HepG2 (cell line): ENCODE results near the gene PLIN5. TPM values are rescaled to one million over a fixed set of nuclear protein-coding genes. Genes with fewer than 3 reads are reported as not detected.

Source experiments
- ATAC-seq: fragments of 200-7000 bp; cut with Tn5 transposase; 3 replicates; pipeline ENCODE4 v1.9.1; 2020; ENCODE audit warnings: mild to moderate bottlenecking, moderate library complexity
- BruUV-seq: library from RNA; stranded (reverse); fragments of 400-500 nt; replicated peaks from 2 replicates; lab custom pipeline; 2021; lab: Mats Ljungman, UMichigan
- CTCF ChIA-PET: fragments of 300-600 bp; formaldehyde crosslinking; extraction: SDS; loops from one replicate; lab custom pipeline; 2021; ENCODE audit warnings: low total read pairs, inconsistent platforms, low intra/inter-chr PET ratio; lab: Yijun Ruan, JAX
- POLR2A ChIA-PET: fragments of 350-600 bp; sonication (Branson Sonifier 250); formaldehyde crosslinking; loops from one replicate; lab custom pipeline; 2020; ENCODE audit warnings: antibody characterized with exemption, inconsistent platforms; lab: Yijun Ruan, JAX
- DNase-seq: peaks from one replicate; pipeline ENCODE4 v3.0.0-alpha.2; 2015; ENCODE audit warnings: low spot score
- FAIRE-seq: peaks from 3 replicates; lab custom pipeline; 2011; peaks lifted over from hg19 to GRCh38; lab: Jason Lieb, UNC
- H2AFZ ChIP-seq: one replicate; pipeline ENCODE4 v1.6.1; 2011; ENCODE audit warnings: low read length, inconsistent platforms
- H3K27ac ChIP-seq: fragments of 300-600 bp; 3 replicates; pipeline ENCODE4 v1.8.0; 2011; ENCODE audit warnings: mixed run types, mild to moderate bottlenecking, mixed read lengths, low read length, inconsistent platforms; ENCODE audit not compliant: insufficient read depth; ENCODE audit errors: extremely low read length
- H3K27me3 ChIP-seq, 2 experiments: fragments of 200-600 bp in 1 of 2; 2 replicates in 1 of 2; 3 replicates in 1 of 2; pipeline versions ENCODE4 v1.6.0 to v1.8.0; 2011; ENCODE audit warnings: low read length in 2 of 2, mild to moderate bottlenecking in 2 of 2, moderate library complexity in 2 of 2, inconsistent platforms in 1 of 2; ENCODE audit not compliant: insufficient read depth in 2 of 2, control insufficient read depth in 1 of 2
- H3K36me3 ChIP-seq, 2 experiments: fragments of 200-600 bp in 1 of 2; replicated peaks in 1 of 2; 2 replicates in 1 of 2; 3 replicates in 1 of 2; pipeline versions ENCODE4 v1.5.1 to v1.8.0; 2011; ENCODE audit warnings: low read length in 2 of 2, inconsistent platforms in 1 of 2; ENCODE audit not compliant: insufficient read depth in 2 of 2, control insufficient read depth in 1 of 2
- H3K4me1 ChIP-seq: 2 replicates; pipeline ENCODE4 v1.5.1; 2012; ENCODE audit warnings: low read length, inconsistent platforms; ENCODE audit not compliant: insufficient read depth
- H3K4me2 ChIP-seq: 2 replicates; pipeline ENCODE4 v1.6.0; 2011; ENCODE audit warnings: low read depth, low read length, inconsistent platforms
- H3K4me3 ChIP-seq, 3 experiments: fragments of 200-600 bp in 1 of 3; sonication (generic), shearing (Covaris generic) in 1 of 3; replicated peaks in 1 of 3; 2 replicates each; pipeline ENCODE4 v1.5.1; 2011 to 2016; ENCODE audit warnings: low read length in 3 of 3, inconsistent platforms in 2 of 3, low read depth in 2 of 3, mild to moderate bottlenecking in 2 of 3, control low read depth in 1 of 3, mixed read lengths in 1 of 3; ENCODE audit not compliant: insufficient read depth in 1 of 3
- H3K79me2 ChIP-seq: one replicate; pipeline ENCODE4 v1.6.1; 2011; ENCODE audit warnings: low read length, inconsistent platforms; ENCODE audit not compliant: insufficient read depth
- H3K9ac ChIP-seq: 2 replicates; pipeline ENCODE4 v1.6.0; 2011; ENCODE audit warnings: mild to moderate bottlenecking, low read depth, low read length, inconsistent platforms; ENCODE audit not compliant: insufficient read depth
- H3K9me3 ChIP-seq: 2 replicates; pipeline ENCODE4 v1.5.1; 2012; ENCODE audit warnings: mild to moderate bottlenecking, low read length
- H4K20me1 ChIP-seq: 2 replicates; pipeline ENCODE4 v1.6.0; 2011; ENCODE audit warnings: inconsistent platforms, mild to moderate bottlenecking, low read length, moderate library complexity; ENCODE audit not compliant: insufficient read depth
- HNF4G ChIP-seq, 2 experiments: sonication (generic) in 1 of 2; formaldehyde crosslinking in 1 of 2; IDR thresholded peaks; 2 replicates each; pipeline versions ENCODE4 v1.4.0 to v1.6.1; 2011 to 2020; ENCODE audit warnings: borderline replicate concordance in 2 of 2, low read depth in 2 of 2, mild to moderate bottlenecking in 2 of 2, low read length in 1 of 2, missing genetic modification reagents in 1 of 2, moderate library complexity in 1 of 2
- HNRNPK ChIP-seq: fragments of 200-400 bp; formaldehyde crosslinking; IDR thresholded peaks from 2 replicates; pipeline ENCODE4 v1.6.1; 2018; ENCODE audit warnings: low read length, low read depth, moderate library complexity, mild to moderate bottlenecking; ENCODE audit not compliant: poor library complexity, severe bottlenecking
- IKZF5 ChIP-seq: IDR thresholded peaks from 2 replicates; pipeline ENCODE4 v1.6.1; 2018; ENCODE audit warnings: missing genetic modification reagents, mild to moderate bottlenecking, missing compliant biosample characterization
- IRF2 ChIP-seq: IDR thresholded peaks from 2 replicates; pipeline ENCODE4 v1.6.1; 2018; ENCODE audit warnings: missing genetic modification reagents, missing compliant biosample characterization
- JUN ChIP-seq: sonication (generic); formaldehyde crosslinking; IDR thresholded peaks from 2 replicates; pipeline ENCODE4 v1.4.0; 2020; ENCODE audit warnings: mild to moderate bottlenecking, missing genetic modification reagents
- KLF6 ChIP-seq: IDR thresholded peaks from 2 replicates; pipeline ENCODE4 v1.8.0; 2016; ENCODE audit warnings: missing biosample characterization, missing genetic modification reagents
- MED8 ChIP-seq: sonication (generic); formaldehyde crosslinking; IDR thresholded peaks from 2 replicates; pipeline ENCODE4 v1.8.1; 2023; ENCODE audit warnings: mild to moderate bottlenecking, missing genetic modification reagents; ENCODE audit not compliant: insufficient replicate concordance
- NKX3-1 ChIP-seq: sonication (generic); formaldehyde crosslinking; IDR thresholded peaks from 2 replicates; pipeline ENCODE4 v1.5.0; 2020; ENCODE audit warnings: missing genetic modification reagents
- NR2F6 ChIP-seq, 2 experiments: IDR thresholded peaks; 2 replicates each; pipeline ENCODE4 v1.6.1; 2016; ENCODE audit warnings: antibody characterized with exemption in 1 of 2, mild to moderate bottlenecking in 1 of 2
- PHF21A ChIP-seq: sonication (generic); formaldehyde crosslinking; IDR thresholded peaks from 2 replicates; pipeline ENCODE4 v1.5.0; 2020; ENCODE audit warnings: mild to moderate bottlenecking, missing genetic modification reagents
- PHF8 ChIP-seq: sonication (generic); formaldehyde crosslinking; IDR thresholded peaks from 2 replicates; pipeline ENCODE4 v1.5.0; 2020; ENCODE audit warnings: missing genetic modification reagents
- POGZ ChIP-seq: sonication (generic); formaldehyde crosslinking; IDR thresholded peaks from 2 replicates; pipeline ENCODE4 v1.4.0; 2020; ENCODE audit warnings: mild to moderate bottlenecking, missing genetic modification reagents
- POLR2AphosphoS2 ChIP-seq: IDR thresholded peaks from 2 replicates; pipeline ENCODE4 v1.6.1; 2011; ENCODE audit warnings: low read depth, low read length, improper control_type of control experiment
- SIX4 ChIP-seq: sonication (generic); formaldehyde crosslinking; IDR thresholded peaks from 2 replicates; pipeline ENCODE4 v1.4.0; 2020; ENCODE audit warnings: missing genetic modification reagents
- SKI ChIP-seq: fragments of 450-650 bp; IDR thresholded peaks from one replicate; pipeline ENCODE4 v1.6.1; 2018; ENCODE audit warnings: mild to moderate bottlenecking; ENCODE audit not compliant: partially characterized antibody
- ZFY ChIP-seq: sonication (generic); formaldehyde crosslinking; IDR thresholded peaks from 2 replicates; pipeline ENCODE4 v1.4.0; 2020; ENCODE audit warnings: missing genetic modification reagents
- ZKSCAN8 ChIP-seq: IDR thresholded peaks from 2 replicates; pipeline ENCODE4 v1.6.1; 2016; ENCODE audit warnings: borderline replicate concordance, missing genetic modification reagents, missing compliant biosample characterization
- ZNF136 ChIP-seq: sonication (generic); formaldehyde crosslinking; IDR thresholded peaks from 2 replicates; pipeline ENCODE4 v1.8.1; 2022; ENCODE audit warnings: low read depth, mild to moderate bottlenecking, moderate library complexity, missing genetic modification reagents
- ZNF543 ChIP-seq: sonication (generic); formaldehyde crosslinking; IDR thresholded peaks from 2 replicates; pipeline ENCODE4 v1.4.0; 2020; ENCODE audit warnings: mild to moderate bottlenecking, missing genetic modification reagents
- ZNF557 ChIP-seq: sonication (generic); formaldehyde crosslinking; IDR thresholded peaks from 2 replicates; pipeline ENCODE4 v1.4.0; 2020; ENCODE audit warnings: missing genetic modification reagents
- ZNF703 ChIP-seq: sonication (generic); formaldehyde crosslinking; IDR thresholded peaks from 2 replicates; pipeline ENCODE4 v1.5.1; 2020; ENCODE audit warnings: missing genetic modification reagents, mild to moderate bottlenecking, moderate library complexity, borderline replicate concordance
- ZNF749 ChIP-seq: sonication (generic); formaldehyde crosslinking; IDR thresholded peaks from 2 replicates; pipeline ENCODE4 v1.8.0; 2022; ENCODE audit warnings: mild to moderate bottlenecking, missing genetic modification reagents, moderate library complexity, borderline replicate concordance
- WGBS: methylation state at CpG from one replicate; pipeline ENCODE4 v1.1.6; 2017; ENCODE audit warnings: low lambda C conversion rate; 5-methylcytosine and 5-hydroxymethylcytosine counted together
- in situ Hi-C: cut with HindIII; loops from 2 replicates; pipeline ENCODE4 v1.10.0; 2017; ENCODE audit warnings: low pct_unique_long_range_greater_than_20kb; ENCODE audit not compliant: extremely low pct_ligation_motif_present
- intact Hi-C: fragments of 100-400 bp; cut with micrococcal nuclease; formaldehyde crosslinking; loops from one replicate; pipeline ENCODE4 v1.10.0; 2022; ENCODE audit not compliant: unreplicated experiment
- polyA plus RNA-seq, 8 experiments: library from polyadenylated mRNA; depleted of rRNA in 3 of 8; stranded (reverse) in 7 of 8; unstranded in 1 of 8; fragments of >200 nt; fragmentation: Illumina TruSeq in 4 of 8; extraction: Trizol in 4 of 8; gene quantifications; 2 replicates each; pipeline versions ENCODE4 v1.2.1 to v1.2.3, GENCODE V29; 2011 to 2016; ENCODE audit warnings: low read depth in 4 of 8, missing spikeins in 1 of 8, mixed read lengths in 1 of 8; ENCODE audit not compliant: insufficient read depth in 1 of 8
- total RNA-seq, 5 experiments: library from RNA; depleted of rRNA; stranded (reverse); fragments of >200 nt; fragmentation: Illumina TruSeq; extraction: Trizol; gene quantifications; 2 replicates each; pipeline ENCODE4 v1.2.3, GENCODE V29; 2016; ENCODE audit warnings: low read depth in 1 of 5

PLIN5 gene
- total and polyA plus RNA-seq, 2 of the 13 experiments (the other 11 are each of a cell fraction or from before 2014, with no cell fraction given) = 1.8 to 4.8 TPM

- CTCF ChIA-PET = no interaction called here
- TF ChIP-seq POLR2AphosphoS2 (no peak), NKX3-1 (CRISPR knock-in tag) (peak; percentile 67), KLF6 (CRISPR knock-in tag) (no peak), ZKSCAN8 (CRISPR knock-in tag) (peak; percentile 43; the same call in 1 of the 2 replicates), POGZ (0 out of 2 replicates have a peak, but pooled peaks have one; percentile 12), HNF4G (IDR thresholded peaks at IDR 0.05; ENCODE audit: borderline replicate concordance, low read depth, low read length) (peak; percentile 61; the same call in 1 of the 2 replicates), HNF4G (CRISPR knock-in tag; IDR thresholded peaks at IDR 0.05; ENCODE audit: borderline replicate concordance, low read depth) (no peak), MED8 (CRISPR knock-in tag) (no peak), ZNF703 (CRISPR knock-in tag) (no peak), IRF2 (CRISPR knock-in tag) (no peak), PHF21A (CRISPR knock-in tag) (peak; percentile 30; the same call in 1 of the 2 replicates), ZNF543 (CRISPR knock-in tag) (0 out of 2 replicates have a peak, but pooled peaks have one; percentile 39), IKZF5 (CRISPR knock-in tag) (no peak), HNRNPK (no peak), PHF8 (CRISPR knock-in tag) (peak; percentile 36), ZNF749 (CRISPR knock-in tag) (no peak), ZNF136 (CRISPR knock-in tag) (no peak), JUN (CRISPR knock-in tag) (no peak), SKI (peak; percentile 15), ZFY (peak; percentile 55; the same call in 1 of the 2 replicates), NR2F6 (IDR thresholded peaks at IDR 0.05) (peak; percentile 51), NR2F6 (CRISPR knock-in tag; IDR thresholded peaks at IDR 0.05) (no peak), SIX4 (CRISPR knock-in tag) (no peak), ZNF557 (0 out of 2 replicates have a peak, but pooled peaks have one; percentile 27)
Measured at GRCh38 chr19:4581666-4582553, 46.9 kb upstream of the PLIN5 start.

More at GRCh38 chr19:4581666-4582553, 46.9 kb upstream of the PLIN5 start:
- no peaks in the 10 kb centered on the region for H3K27me3 ChIP-seq
- TSS peak; percentile 46 for BruUV-seq
- H3K36me3 ChIP-seq = peaks cover 1 to 10% of the 10 kb centered on the region in 2 experiments; a peak in 3 of 5 replicates
- H3K9ac ChIP-seq = peak overlapping the region; percentile 68
- ATAC-seq = peak; percentile 28
- H3K4me2 ChIP-seq = peak overlapping the region; percentile 93
- H3K79me2 ChIP-seq = peaks cover 40% of the 10 kb centered on the region
- intact Hi-C loops (no loop called here), in situ Hi-C loops (no loop called here)
- H3K4me1 ChIP-seq = peaks cover 81% of the 10 kb centered on the region
- H4K20me1 ChIP-seq = peaks cover 23% of the 10 kb centered on the region
- DNase-seq = peak; percentile 67
- 6% methylated on average over 13 of the region's 57 CpGs for WGBS
- H3K27ac ChIP-seq = peak overlapping the region; percentile 97
- H3K9me3 ChIP-seq = no peaks in the 10 kb centered on the region
- FAIRE-seq = peak; percentile 73
- H2AFZ ChIP-seq = peak overlapping the region; percentile 89
- POLR2A ChIA-PET = no interaction called here
- peak overlapping the region; percentile 59 to 92 (median 84) for H3K4me3 ChIP-seq
